GM18502 (cell line): ENCODE results near the gene COL4A6.

ENCODE experiments used
- ATAC-seq: cut with Tn5 transposase; IDR thresholded peaks from one replicate; pipeline ENCODE4 v1.9.1; 2021; ENCODE audit warnings: mild to moderate bottlenecking; ENCODE audit not compliant: unreplicated experiment, poor library complexity

The COL4A6 gene

GRCh38 chrX:108121291-108121690, 316.9 kb downstream of the COL4A6 start:
- ATAC-seq = no peak

DNA sequence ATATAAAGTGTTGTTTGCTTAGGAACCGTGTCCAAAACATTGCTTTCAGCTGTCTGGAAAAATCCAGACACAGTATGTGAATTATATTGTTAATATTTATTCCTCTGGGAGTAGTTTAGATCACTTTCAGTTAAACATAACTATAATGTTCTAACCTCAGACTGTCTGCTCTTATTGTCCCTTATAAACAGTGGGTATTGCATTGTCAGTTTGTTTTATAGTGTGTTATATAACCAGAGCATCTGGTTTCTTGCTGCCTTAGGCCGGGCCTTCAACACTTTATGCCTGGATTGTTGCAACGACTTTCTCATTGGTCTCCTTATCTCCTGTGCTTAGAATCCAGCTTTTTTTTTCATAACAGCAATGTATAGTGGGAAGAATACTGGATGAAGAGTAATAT, 320.2 kb downstream of the COL4A6 start:
- ATAC-seq = no peak

- no peak for ATAC-seq
These were observed 323.7 kb downstream of the COL4A6 start for GRCh38 chrX:108114541-108114940.
